IPS-NIHi7 (cell line): ENCODE measurements around the gene CXADR.
A peak's percentile ranks its signal among the peaks of the same experiment; 100 is the strongest.

Source experiments
- DNase-seq: peaks from one replicate; pipeline ENCODE4 v3.0.0; 2012; ENCODE audit warnings: mixed read lengths; ENCODE audit errors: extremely low spot score

The CXADR gene

DNA sequence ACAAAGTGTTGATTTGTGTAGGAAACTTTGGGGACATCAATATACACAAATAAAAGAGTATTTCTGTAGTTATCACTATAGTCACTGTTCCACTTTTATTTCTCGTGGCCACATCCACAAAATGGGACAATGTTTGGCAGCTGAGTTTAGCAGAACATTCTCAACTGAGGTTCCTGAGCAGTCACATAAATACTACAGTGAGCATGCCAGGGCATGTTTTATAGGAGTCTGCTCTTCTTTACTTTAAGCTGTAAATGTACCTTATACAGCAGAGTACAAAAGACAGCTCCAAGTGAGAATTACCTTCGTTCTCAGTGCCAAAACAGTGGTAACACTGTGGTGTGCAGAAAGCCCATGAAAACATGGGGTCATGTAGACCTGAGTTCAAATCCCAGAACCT is 94.8 kb downstream of the CXADR start:
- DNase-seq, result no peak

DNA sequence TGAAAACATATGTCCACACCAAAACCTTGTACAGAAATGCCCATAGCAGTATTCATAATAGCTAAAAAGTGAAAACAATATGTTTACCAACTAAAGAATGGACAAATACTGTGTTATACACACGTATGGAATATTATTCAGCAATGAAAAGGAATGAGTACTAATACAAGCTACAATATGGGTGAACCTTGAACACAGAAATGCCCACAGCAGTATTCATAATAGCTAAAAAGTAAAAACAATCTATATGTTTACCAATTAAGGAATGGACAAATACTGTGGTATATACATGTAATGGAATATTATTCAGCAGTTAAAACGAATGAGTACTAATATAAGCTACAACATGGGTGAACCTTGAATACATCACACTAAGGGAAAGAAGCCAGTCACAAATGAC is 96.8 kb downstream of the CXADR start:
- DNase-seq, result no peak

DNA sequence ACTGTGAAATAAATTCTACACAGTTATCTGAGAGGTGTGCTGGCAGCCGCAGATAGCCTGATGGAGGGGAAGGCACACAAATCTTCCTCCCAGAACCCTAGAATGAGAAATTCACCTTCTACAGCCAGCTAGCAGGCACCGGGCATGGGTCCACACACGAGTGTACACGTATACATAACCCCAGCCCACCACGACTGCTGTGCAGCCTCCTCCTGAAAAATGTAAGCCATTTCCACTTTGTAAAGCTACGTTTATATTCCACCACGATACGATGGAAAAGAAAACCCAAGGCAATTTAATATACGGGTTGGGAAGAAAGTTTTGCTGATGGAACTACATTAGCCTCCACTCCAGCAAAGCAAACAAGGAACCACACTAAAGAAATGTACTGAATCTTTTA is 98.1 kb downstream of the CXADR start:
- no peak for DNase-seq

DNA sequence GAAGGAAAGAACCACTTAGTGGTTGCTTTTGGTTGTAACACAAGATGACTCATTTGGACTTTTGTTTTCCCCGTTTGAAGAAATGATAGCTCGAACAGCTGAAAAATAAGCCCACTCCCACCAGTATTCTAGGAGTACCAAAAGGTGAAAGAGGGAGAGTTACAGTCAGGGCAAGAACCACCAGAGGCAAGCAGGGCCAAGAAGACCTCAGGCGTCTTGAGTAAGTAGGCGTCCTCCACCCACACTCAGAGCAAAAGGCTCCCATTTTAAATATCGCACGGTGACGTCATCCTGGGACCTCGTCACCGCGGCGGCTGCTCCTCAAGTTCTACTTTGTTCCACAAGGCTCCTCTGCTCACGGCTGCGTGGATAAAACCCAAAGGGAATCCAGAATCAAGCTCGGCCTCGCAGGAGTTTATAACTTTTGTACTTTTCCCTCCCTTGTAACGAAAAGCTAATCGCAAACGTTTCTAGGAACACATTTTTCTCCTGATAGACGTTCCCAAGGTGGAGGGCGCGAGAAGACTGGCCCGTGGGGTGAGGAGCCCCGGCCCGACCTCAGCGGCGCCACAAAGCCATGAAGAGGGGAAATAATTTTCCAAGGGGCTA is 98.7 kb downstream of the CXADR start:
- peak; percentile 68 for DNase-seq

DNA sequence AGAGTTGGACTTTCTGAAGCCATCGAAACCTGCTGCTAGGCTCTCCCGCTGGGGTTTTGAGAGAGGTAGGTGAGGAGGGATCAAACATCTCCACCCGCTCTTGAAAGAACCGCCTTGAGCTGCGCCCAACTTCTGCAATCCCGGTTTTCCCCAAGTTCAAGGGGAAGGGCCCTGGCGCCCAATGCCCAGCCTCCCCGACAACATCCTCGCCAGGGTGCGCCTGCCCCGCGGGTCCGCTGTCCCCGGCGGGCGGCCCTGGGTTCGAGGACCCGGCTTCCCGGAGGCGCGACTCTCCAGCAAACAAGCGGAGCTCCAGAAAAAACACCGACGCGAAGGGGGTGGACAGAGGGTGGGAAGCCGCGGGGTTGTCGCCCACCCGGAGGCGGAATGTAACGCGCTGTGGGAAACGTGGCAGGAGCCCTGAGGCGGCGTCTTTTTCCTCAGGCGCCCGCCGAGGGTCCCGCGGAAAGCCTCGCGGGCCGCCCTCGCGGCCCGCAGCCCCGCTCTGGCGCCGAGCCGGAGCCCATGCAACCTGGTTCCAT is 99.3 kb downstream of the CXADR start:
- DNase-seq, result peak; percentile 28

DNA sequence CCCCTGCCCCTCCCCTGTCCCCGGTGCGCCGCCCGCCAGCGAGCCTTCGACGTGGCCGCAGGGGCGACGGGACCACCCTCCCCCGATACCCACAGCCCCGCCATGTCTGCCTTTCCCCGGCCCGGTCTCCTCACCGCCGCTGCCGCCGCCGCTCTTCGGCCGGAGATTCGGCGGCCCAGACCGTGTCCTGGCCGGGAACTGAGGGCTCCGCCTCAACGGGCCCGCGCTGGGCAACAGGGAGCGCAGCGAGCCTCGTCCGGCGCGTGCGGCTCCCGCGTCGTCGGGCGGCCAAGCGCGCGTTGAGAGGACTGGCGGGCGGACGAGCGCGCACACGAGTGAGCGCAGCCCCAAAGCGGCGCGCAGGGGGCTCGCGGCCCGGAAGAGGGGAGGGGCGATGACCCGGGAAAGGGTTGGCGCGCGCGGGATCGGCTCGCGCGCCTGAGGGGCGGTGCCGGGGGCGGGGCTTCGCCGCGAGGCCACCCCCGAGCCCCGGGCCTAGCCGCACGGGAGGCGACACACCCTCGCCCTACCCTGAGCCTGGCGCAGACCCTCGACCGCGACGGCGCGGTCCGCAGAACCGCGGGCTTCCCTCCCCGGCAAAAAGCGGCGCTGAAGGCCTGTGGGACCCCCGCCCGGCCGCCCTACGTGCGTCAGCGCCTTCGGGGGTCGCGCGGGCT is 99.9 kb downstream of the CXADR start, which contains the start of gene BTG3:
BTG3 (minus strand) TSS at position 337 of the 677 bp plus-strand sequence. CDS start 3,757 bp downstream, outside the sequence.
- peak; percentile 95 for DNase-seq

DNA sequence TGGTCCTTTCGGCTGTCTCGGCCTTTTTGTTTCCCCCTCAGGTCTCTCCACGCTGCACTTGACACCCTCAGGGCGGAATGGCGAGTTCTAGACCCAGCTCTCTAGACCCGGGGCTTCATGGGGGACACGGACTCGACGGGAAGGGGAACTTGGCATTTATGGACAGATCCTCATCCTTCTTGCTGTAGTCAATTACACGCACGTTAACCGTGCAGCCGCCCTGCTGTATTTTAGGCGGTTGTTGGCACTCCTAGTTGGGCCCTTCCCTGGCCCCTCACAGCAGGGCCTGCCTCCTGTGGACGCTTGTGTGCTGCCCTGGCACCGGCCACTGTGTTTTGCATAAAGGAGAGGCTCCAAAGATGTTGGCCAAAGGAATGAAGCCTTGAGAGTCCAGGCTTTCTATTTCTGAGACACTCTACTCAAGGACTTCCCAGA is 100.4 kb downstream of the CXADR start:
- no peak for DNase-seq

DNA sequence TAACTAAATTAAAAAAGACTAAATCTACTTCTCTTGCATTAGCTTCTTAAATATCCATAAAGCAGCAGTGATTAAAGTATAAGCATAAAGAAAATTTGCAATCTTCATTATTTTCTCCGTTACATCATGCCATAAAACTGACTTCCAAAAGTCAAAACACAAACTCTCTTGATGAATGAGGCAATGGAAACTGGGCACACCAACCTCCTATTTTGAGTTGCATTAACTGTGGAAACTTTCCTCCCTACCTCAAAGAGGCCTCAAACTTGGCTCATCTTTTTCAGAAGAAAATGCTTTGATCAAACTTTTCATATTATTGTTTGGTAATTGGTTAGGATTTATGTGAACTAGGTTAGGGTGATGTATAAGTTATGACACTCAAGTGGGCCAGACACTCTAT is 104.0 kb downstream of the CXADR start:
- DNase-seq, result no peak

DNA sequence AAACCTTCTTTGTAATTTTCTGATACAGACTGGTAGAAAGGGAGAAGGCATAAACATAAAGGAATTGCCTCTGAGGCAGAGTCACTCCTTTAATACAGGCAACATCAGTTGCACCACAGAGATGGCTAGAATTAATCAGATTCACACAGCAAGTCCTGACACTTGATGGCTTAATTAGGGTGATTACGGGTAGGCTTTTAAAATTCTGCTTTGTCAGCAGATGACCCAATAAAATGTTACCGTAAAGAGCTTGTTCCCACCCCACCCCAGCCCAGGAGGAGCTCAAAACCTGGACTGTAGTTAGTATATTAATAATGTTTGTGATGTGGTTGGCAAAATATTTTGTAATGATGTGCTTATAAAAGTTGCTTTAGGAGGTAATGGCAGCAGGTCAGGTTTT is 109.2 kb downstream of the CXADR start:
- DNase-seq, result no peak

DNA sequence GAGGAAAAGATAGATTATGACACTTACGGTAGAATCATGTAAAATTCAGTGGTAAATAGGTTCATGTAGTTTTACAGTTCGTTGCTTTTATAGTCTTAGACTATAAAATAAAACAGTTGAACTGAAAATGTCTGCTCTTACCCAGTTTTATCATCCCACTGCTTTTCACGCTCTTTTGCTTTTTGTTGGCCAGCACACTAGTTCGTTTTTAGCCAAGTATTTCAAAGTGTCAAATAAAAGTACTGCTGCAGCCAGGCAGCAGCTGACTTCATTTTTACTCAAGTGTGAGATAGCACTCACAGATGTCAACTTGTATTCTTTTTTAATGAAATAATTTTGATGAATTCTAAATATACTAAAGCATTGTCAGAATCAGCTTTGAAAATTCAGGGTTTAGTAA is 118.4 kb downstream of the CXADR start:
- DNase-seq, result no peak

DNA sequence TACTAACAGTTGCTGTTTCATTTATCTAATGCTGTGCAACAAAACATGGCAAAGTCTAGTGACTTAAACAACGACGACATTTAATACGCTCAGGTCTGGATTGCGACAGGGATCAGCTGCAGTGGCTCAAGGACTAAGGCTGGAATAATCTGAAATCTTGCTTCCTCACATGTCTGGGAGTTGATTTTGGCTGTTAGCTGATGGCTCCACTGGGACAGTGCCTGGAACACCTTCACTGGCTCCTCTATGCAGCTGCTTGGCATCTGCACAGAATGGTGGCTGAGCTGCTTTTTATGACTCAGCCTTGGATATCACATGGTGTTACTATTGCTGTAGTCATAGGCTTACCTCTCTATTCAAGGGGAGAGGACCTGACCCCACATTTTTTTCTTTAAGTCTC is 123.9 kb downstream of the CXADR start:
- no peak for DNase-seq

DNA sequence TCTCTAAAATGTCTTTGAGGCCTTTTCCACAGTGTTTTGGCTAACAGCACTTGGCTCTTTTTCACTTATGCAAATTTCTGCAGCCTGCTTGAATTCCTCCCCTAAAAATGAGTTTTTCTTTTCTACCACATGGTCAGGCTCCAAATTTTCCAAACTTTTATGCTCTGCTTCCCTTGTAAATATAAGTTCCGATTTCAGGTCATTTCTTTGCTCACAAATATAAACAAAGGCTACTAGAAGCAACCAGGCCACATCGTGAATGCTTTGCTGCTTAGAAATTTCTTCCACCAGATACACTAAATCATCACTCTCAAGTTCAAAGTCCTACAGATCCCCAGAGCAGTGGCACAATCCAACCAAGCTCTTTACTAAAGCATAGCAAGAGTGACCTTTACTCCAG is 128.0 kb downstream of the CXADR start:
- no peak for DNase-seq
